GM21737 (cell line): ENCODE data around the gene C2orf92.
"Not testable (repeated sequence)": the region's sequence is repeated elsewhere in the genome, so short reads cannot be mapped to it uniquely, and the experiment has no call there.

Experiments
- ATAC-seq: cut with Tn5 transposase; IDR thresholded peaks from one replicate; pipeline ENCODE4 v1.9.1; 2021; ENCODE audit warnings: mild to moderate bottlenecking, moderate library complexity; ENCODE audit not compliant: unreplicated experiment

Gene C2orf92

DNA sequence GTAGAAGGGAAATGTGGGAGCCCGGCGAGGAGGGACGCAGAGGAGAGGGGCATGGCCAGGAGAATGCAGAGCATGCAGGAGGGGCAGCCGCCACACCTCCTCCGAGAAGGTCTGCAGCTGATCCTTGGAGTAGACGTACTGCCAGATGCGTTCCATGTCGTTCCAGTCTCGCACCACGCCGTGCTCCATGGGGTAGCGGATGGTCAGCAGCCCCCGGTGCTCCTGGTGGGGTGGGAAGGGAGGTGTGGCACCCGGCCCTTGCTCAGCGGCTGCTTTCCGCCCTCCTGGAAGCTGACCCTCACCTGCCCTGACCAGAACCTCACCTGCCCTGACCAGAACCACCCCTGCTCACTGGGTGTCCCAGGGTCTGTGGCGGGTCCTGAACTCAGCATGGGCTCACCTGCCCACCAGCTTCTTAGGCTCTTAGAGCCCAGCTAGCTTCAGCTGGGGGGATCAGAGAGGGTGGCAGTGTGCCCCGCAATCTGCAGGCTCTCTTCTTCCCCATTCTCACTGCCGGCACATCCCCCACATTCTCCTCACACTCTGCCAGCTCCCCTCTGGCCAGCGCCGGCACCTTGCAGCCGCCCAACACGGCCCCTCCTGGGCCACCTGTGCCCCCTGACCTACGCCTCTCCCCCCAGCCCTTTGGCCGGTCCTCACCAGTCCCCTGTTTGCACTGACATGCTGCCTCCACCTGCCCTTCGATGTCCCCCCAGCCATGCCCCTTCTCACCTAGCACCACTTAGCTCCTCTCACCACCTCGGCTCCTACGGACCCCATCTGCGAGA is 10.1 kb upstream of the C2orf92 start:
- no peak for ATAC-seq

DNA sequence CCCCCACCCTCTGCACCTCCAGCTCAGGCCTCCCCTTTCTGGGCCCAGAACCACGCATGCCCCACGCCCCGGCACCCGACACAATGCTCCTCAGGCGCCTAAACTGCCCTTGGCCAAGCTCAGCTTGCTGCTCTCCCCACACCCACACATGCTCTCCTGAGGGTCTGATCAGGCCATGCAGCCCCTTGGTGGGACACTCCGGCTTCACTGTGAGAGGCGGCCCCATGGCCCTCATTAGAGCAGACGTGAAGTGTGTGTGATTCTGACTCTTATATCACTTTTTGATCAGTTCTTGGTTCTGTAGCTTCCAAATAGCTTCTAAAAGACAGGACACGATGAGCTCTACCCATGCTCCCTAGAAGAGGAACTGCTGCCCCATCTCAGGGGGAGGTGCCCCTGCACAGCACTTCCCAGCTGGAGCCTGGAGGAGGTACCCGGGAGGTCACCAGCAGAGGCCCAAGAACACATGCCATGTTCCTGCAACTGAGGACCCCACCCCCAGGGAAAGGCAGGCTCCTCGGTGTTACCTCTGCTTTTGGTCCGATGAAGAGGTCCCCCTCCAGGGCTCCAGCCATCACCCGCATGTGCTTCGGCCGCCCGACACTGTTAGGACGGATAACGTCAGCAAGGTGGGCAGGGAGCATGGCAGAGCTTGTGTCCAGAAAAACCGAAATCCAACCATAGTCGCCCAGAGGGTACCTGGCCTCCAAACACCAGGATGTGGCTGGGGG is 9.3 kb upstream of the C2orf92 start:
- no peak for ATAC-seq

GRCh38 chr2:97660775-97661389 is 8.6 kb upstream of the C2orf92 start:
- no peak for ATAC-seq

GRCh38 chr2:97661927-97662326 is 7.6 kb upstream of the C2orf92 start:
- ATAC-seq = no peak

GRCh38 chr2:97662386-97662894 is 7.1 kb upstream of the C2orf92 start:
- ATAC-seq = no peak

DNA sequence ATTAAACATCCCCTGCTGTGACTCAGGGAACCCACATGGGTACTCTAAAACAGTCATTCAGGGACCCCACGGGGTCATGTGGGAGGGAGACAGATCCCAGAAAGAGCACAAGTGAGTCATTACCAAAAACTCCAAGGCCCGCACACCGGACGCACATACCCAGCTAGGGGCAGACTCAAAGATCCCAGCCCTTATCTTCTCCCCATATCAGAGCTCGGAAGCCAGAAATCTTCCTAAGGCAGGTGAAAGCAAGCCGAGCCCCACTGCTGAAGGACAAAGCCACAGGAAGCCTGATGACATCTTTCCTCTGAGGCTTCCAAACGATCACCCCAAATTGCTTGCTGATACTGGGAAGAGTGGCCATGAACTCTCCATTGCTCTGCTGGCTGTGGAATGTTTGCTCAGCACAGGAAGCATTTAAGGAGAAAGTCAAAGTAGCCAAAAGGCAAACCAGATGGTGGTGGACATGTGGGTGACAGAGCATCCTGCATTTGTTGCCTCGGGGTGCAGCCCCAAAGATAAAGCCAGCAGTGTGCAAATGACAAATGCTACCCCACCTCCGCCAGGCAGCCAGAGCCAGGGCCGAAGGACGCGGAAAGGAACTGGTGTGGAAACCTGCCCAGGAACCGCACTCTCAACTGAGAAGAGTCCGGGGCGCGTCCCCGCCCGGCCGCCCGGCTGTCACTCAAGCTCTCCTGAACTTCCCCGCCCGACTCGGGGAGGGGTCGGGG is 6.5 kb upstream of the C2orf92 start:
- ATAC-seq = peak; percentile 46

GRCh38 chr2:97663626-97663961 is 5.9 kb upstream of the C2orf92 start:
- peak; percentile 46 for ATAC-seq

DNA sequence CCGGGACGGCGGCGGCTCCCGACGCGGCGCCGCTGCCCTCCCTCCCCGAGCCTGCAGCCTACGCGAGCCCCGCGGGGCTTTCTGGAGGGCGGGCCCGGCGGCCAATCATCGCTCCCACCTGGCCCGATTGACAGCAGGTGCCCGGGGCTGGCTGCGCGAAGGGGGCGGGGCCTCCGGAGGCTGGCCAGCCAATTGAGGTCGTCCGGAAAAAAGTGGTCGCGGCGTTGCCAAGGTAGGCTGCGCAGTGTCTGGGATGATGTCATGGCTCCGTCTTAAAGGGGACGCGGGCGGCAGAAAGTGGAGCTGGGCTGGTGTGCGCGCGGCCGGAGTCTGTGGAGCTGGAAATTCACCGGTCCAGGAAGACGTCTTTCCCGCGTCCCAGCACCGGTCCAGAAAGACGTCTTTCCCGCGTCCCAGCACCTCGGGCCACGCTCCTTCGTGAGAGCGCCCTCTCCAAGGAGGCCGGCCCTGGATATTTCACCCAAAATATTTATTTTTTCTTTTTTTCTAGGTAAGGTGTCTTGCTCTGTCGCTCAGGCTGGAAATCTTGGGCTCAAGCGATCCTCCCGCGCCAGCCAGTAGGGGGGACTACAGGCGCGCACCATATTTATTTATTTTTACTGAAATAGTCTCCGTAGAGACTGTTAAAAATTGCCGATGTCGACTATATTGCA is 5.4 kb upstream of the C2orf92 start, which contains the start of gene ACTR1B:
Gene ACTR1B, minus strand, starts transcription at position 83 of the 674 bp plus-strand sequence. CDS start 154 bp downstream, outside the sequence.
- peak; percentile 81 for ATAC-seq

GRCh38 chr2:97664636-97664970 is 4.9 kb upstream of the C2orf92 start:
- no peak for ATAC-seq

DNA sequence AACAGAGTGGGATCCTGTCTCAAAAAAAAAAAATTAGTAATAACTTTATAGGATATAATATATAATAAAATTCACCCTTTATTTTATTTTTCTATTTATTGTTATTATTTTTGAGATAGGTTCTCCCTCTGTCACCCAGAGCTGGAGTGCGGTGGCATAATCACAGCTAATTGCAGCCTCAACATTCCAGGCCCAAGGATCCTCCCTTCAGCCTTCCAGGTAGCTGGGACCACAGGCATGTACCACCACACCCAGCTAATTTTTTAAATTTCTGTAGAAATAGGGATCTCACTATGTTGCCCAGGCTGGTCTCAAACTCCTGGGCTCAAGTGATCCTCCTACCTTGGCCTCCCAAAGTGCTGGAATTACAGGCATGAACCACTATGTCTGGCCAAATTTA is 958 bp downstream of the C2orf92 start:
- no peak for ATAC-seq

DNA sequence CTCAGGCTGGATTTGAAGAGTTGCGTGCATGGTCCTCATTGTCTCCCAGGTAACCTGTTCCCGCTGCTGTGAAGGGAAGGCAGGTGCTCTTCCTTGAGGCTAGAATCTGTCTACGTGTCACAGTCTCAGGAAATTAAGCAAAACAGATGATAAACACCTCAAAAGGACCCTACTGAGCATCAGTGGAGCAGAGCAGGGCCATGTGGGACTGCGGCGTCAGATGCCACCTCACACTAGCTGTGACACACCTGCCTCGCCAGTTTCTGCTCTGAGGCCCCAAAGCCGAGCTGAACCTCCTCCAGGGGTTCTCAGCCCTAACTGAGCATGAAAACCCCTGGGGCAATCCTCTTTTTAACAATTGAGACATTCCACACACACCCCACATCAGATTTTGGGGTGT is 2.0 kb downstream of the C2orf92 start:
- ATAC-seq = no peak

DNA sequence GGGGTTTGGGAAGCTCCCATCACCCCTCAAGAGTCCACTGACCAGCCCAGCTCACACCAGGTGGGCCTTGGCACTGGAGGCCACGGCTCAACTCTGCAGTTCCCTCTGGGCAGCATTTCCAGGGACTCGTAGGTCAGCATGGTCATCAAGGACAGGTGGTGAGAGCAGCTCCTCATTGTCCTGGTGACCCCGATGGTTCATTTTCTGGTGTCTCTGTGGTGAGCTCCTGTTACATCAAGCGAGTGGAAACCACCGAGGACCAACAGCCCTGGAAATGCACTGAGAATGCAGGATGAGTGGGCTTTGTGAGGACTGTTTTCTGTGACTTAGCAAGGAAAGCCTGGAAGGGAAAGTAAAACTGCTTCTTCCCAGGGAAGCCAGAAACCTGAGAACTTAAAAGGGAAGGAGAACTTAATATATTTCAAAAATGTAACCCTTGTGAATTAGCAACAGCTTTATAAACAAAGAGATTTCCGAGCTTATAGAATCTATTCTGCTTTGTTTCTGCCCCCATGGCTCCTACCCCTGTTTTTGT is 3.2 kb downstream of the C2orf92 start:
- not testable (repeated sequence) for ATAC-seq

GRCh38 chr2:97673182-97673914 is 3.8 kb downstream of the C2orf92 start:
- no peak for ATAC-seq

GRCh38 chr2:97673915-97674283 is 4.4 kb downstream of the C2orf92 start:
- no peak for ATAC-seq

DNA sequence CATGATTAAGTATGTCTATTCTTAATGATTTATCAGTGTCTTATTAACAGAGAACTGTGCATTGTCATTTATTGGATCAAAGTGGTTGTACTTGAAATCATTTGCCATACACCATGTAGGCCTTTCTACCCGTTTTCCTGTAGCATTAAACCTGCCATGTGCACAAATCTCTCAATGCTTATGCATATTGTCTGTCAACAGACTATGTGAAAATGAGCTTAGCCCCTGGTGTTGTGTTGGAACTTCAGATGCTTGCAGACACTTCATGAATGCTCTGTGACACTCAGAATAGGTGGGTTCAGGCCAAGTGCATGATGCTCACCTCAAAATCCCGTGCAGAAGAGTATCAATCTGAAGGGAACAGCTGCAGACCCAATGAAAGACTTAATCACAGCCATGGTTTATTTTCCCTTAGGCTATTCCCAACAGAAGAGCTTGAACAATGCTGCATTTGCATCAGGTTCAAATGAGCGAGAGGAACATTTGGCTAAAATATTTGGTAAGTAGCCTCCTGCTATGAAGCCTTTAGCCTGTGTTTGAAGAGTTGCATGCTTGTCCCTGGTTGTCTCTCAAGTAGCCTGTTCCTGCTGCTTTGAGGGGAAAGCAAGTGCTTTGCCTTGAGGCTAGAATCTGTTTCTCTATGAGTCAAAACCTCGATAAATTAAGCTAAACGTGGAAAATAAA is 6.1 kb downstream of the C2orf92 start:
- ATAC-seq = no peak

- ATAC-seq = no peak
Measured at GRCh38 chr2:97676620-97677019, 7.1 kb downstream of the C2orf92 start.

DNA sequence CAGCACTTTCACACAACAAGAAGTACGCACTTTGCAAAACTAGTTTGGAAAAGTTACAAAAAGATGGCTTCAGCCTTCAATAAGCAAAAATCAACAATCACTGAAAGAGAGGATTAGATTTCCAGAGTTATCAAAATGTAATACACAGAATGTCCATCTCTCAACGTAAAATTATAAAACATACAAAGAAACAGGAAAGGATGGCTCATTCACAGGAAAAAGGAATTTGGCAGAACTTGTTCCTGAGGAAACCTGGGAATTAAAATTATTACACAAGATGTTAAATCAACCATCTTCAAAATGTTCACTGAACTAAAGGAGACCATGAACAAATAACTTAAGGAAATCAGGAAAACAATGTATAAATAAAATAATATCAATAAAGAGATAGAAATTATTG is 8.0 kb downstream of the C2orf92 start:
- ATAC-seq = no peak

GRCh38 chr2:97678298-97678697 is 8.8 kb downstream of the C2orf92 start:
- ATAC-seq = no peak

- ATAC-seq = not testable (repeated sequence)
Measured at GRCh38 chr2:97687235-97687634, 17.7 kb downstream of the C2orf92 start.
